Measurements from ENCODE around the gene VSIG2.

DNA sequence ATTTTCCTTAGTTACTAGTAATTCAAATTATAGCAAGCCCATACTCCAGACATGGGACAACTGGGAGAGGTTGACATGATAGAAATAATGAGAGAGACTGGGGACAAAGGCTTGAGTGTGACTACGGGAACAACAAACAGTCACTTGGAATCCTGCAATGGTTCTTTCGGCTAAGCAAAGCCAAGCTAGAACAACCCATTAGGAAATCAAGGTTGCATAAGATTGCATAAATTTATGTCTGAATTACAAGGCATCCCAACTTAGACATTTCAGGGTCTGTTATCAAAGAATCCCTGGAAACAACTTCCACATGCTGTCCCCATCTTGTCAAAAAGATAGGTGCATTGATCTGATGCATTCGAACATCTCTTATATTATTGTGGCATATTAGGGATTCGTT lies 22.5 kb downstream of the VSIG2 start:
- TF ChIP-seq FOXK2 (IDR thresholded peaks at IDR 0.05) (no peak), ARNT (IDR thresholded peaks at IDR 0.05) (no peak), ZNF384 (IDR thresholded peaks at IDR 0.05) (no peak), CTBP1 (IDR thresholded peaks at IDR 0.05; ENCODE audit: borderline replicate concordance) (no peak), L3MBTL2 (conservative IDR thresholded peaks at IDR 0.05) (no peak), SP1 (IDR thresholded peaks at IDR 0.05) (no peak), HDGF (IDR thresholded peaks at IDR 0.05; ENCODE audit: borderline replicate concordance) (no peak), FOXM1 (IDR thresholded peaks at IDR 0.05; ENCODE audit: borderline replicate concordance) (no peak), FOXA1 (IDR thresholded peaks at IDR 0.05) (no peak), ELF4 (IDR thresholded peaks at IDR 0.05) (no peak), LEF1 (IDR thresholded peaks at IDR 0.05; ENCODE audit: borderline replicate concordance) (no peak)
